ENCODE results near the gene CARTPT. TPM values are rescaled to one million over a fixed set of nuclear protein-coding genes. Genes with fewer than 3 reads are reported as not detected.

CARTPT gene
- total and polyA plus RNA-seq, 2 donors (not counting 3 experiments of a cell fraction or from before 2014, with no cell fraction given), result not detected

DNA sequence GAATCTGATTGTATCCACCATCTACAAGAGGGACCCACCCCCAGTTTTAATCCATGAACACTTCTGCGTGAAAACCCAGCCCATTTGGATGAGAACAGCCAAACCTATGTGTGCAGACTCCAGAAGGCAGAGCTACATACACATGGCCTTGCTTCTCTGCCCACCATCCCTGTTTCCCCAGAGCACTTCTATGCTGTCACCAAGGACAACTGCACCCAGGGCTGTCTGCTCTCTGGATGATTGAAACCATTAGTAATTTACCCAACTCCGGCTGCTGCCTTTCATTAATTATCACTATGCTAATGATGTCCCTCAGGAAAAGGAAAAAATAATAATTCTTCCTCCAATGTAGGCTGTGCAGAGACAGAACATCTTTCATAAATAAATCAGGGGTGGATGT lies 8.9 kb downstream of the CARTPT start:
- Histone ChIP-seq H3K79me2 (ENCODE audit: control insufficient read depth, insufficient read depth, low read length) (no peaks in the 10 kb centered on the region), H4K20me1 (replicated peaks; ENCODE audit: control insufficient read depth, extremely low read depth, insufficient read depth, low read length) (no peaks in the 10 kb centered on the region), H2AFZ (ENCODE audit: low read depth, low read length) (no peak overlapping the region), H3K9ac (replicated peaks; ENCODE audit: extremely low read depth, insufficient read depth, low read length) (no peak overlapping the region), H3K27ac (ENCODE audit: insufficient read depth, low read depth, low read length) (no peak overlapping the region), H3K4me1 (ENCODE audit: control insufficient read depth, extremely low read depth, insufficient read depth, low read length) (no peaks in the 10 kb centered on the region), H3K27me3 (ENCODE audit: control insufficient read depth in 2 of 2, insufficient read depth in 2 of 2, low read length in 2 of 2) (peaks cover 17 to 42% of the 10 kb centered on the region in 2 experiments), H3K9me3 (replicated peaks; ENCODE audit: control insufficient read depth, insufficient read depth, low read length) (no peaks in the 10 kb centered on the region), H3K4me2 (ENCODE audit: insufficient read depth, low read length) (no peak overlapping the region), H3K4me3 (replicated peaks in 1 of 3; ENCODE audit: insufficient read depth in 1 of 3, low read depth in 1 of 3, low read length in 3 of 3) (no peak overlapping the region), H3K36me3 (ENCODE audit: control insufficient read depth in 2 of 2, extremely low read depth in 1 of 2, insufficient read depth in 2 of 2, low read length in 2 of 2) (no peaks in the 10 kb centered on the region), H3K9me1 (replicated peaks; ENCODE audit: control insufficient read depth, extremely low read depth, insufficient read depth, low read length) (no peaks in the 10 kb centered on the region)
- dilution Hi-C loops (cut with MboI; ENCODE audit: extremely low pct_ligation_motif_present, low sequenced_read_pairs) (no loop called here), intact Hi-C loops (cut with micrococcal nuclease) (no loop called here)
- CTCF ChIA-PET, result no interaction called here
- no TSS peak for BruUV-seq (replicated peaks)
- DNase-seq (ENCODE audit: low read depth, low spot score) (no peak), FAIRE-seq (no peak)
- POLR2A ChIA-PET, result no interaction called here
- TF ChIP-seq MYC (IDR thresholded peaks at IDR 0.05; ENCODE audit: low read depth, low read length), result no peak
- TF ChIP-seq EZH2 (IDR thresholded peaks at IDR 0.05; ENCODE audit: borderline replicate concordance, low read depth, low read length, severe bottlenecking), result no peak

GRCh38 chr5:71731015-71731414 lies 11.9 kb downstream of the CARTPT start:
- no peaks in the 10 kb centered on the region for H3K4me1 ChIP-seq (ENCODE audit: control insufficient read depth, extremely low read depth, insufficient read depth, low read length)
- no peak overlapping the region for H3K9ac ChIP-seq (replicated peaks; ENCODE audit: extremely low read depth, insufficient read depth, low read length)
- H3K9me3 ChIP-seq (replicated peaks; ENCODE audit: control insufficient read depth, insufficient read depth, low read length), result no peaks in the 10 kb centered on the region
- H3K4me3 ChIP-seq (replicated peaks in 1 of 3; ENCODE audit: insufficient read depth in 1 of 3, low read depth in 1 of 3, low read length in 3 of 3), result no peak overlapping the region
- FAIRE-seq (no peak), DNase-seq (ENCODE audit: low read depth, low spot score) (no peak)
- no peak for TF ChIP-seq POLR2AphosphoS5 (IDR thresholded peaks at IDR 0.05; ENCODE audit: insufficient read depth, low read depth, low read length)
- no peak for TF ChIP-seq GATA2 (IDR thresholded peaks at IDR 0.05; ENCODE audit: insufficient read depth, insufficient read length, low read depth, low read length)
- no peak for TF ChIP-seq MYC (IDR thresholded peaks at IDR 0.05; ENCODE audit: low read depth, low read length)
- no peak for TF ChIP-seq FOS (IDR thresholded peaks at IDR 0.05; ENCODE audit: borderline replicate concordance, insufficient read depth, low read length)
- TF ChIP-seq POLR2A (IDR thresholded peaks at IDR 0.05; ENCODE audit: low read depth, low read length), result no peak
- no peak for TF ChIP-seq MAX (IDR thresholded peaks at IDR 0.05; ENCODE audit: insufficient read depth, insufficient read length)
- TF ChIP-seq JUN (IDR thresholded peaks at IDR 0.05; ENCODE audit: borderline replicate concordance, insufficient read depth, insufficient read length, low read depth), result no peak
- no peak for TF ChIP-seq EZH2 (IDR thresholded peaks at IDR 0.05; ENCODE audit: borderline replicate concordance, low read depth, low read length, severe bottlenecking)
- TF ChIP-seq CTCF (IDR thresholded peaks at IDR 0.05; ENCODE audit: extremely low read depth in 1 of 2, insufficient read depth in 1 of 2, low read depth in 1 of 2, low read length in 2 of 2), result no peak
- intact Hi-C loops (cut with micrococcal nuclease), result no loop called here
- dilution Hi-C loops (cut with MboI; ENCODE audit: extremely low pct_ligation_motif_present, low sequenced_read_pairs), result no loop called here
- H3K9me1 ChIP-seq (replicated peaks; ENCODE audit: control insufficient read depth, extremely low read depth, insufficient read depth, low read length), result no peaks in the 10 kb centered on the region
- H3K4me2 ChIP-seq (ENCODE audit: insufficient read depth, low read length), result no peak overlapping the region
- POLR2A ChIA-PET, result no interaction called here
- BruUV-seq (replicated peaks), result no TSS peak
- H3K27me3 ChIP-seq (ENCODE audit: control insufficient read depth in 2 of 2, insufficient read depth in 2 of 2, low read length in 2 of 2), result peaks cover 21 to 49% of the 10 kb centered on the region in 2 experiments
- no peaks in the 10 kb centered on the region for H3K79me2 ChIP-seq (ENCODE audit: control insufficient read depth, insufficient read depth, low read length)
- no peaks in the 10 kb centered on the region for H3K36me3 ChIP-seq (ENCODE audit: control insufficient read depth in 2 of 2, extremely low read depth in 1 of 2, insufficient read depth in 2 of 2, low read length in 2 of 2)
- CTCF ChIA-PET, result no interaction called here
- H3K27ac ChIP-seq (ENCODE audit: insufficient read depth, low read depth, low read length), result no peak overlapping the region
- H4K20me1 ChIP-seq (replicated peaks; ENCODE audit: control insufficient read depth, extremely low read depth, insufficient read depth, low read length), result no peaks in the 10 kb centered on the region
- H2AFZ ChIP-seq (ENCODE audit: low read depth, low read length), result no peak overlapping the region
